NAMALWA (cell line): ENCODE data around the gene OR5K1.
A peak's percentile ranks its signal among the peaks of the same experiment; 100 is the strongest.

Source experiments
- DNase-seq: peaks from one replicate; pipeline ENCODE4 v3.0.0-alpha.2; 2015; ENCODE audit warnings: low spot score

Gene OR5K1

GRCh38 chr3:98462901-98463300 is at the start of gene OR5K1:
Gene OR5K1, plus strand, starts transcription at chr3:98463201. Its CDS starts 6,376 bp downstream, at chr3:98469577.
- DNase-seq = no peak

- no peak for DNase-seq
Observed at GRCh38 chr3:98432575-98432974, 30.4 kb upstream of the OR5K1 start.

GRCh38 chr3:98433764-98434163 is 29.2 kb upstream of the OR5K1 start:
- no peak for DNase-seq

GRCh38 chr3:98434412-98434811 is 28.6 kb upstream of the OR5K1 start:
- DNase-seq = no peak

GRCh38 chr3:98440283-98440682 is 22.7 kb upstream of the OR5K1 start:
- no peak for DNase-seq

GRCh38 chr3:98445949-98446406 is 17.0 kb upstream of the OR5K1 start:
- DNase-seq = no peak

GRCh38 chr3:98449606-98450193 is 13.3 kb upstream of the OR5K1 start:
- no peak for DNase-seq

GRCh38 chr3:98450372-98450771 is 12.6 kb upstream of the OR5K1 start:
- DNase-seq = no peak

GRCh38 chr3:98453827-98454226 is 9.2 kb upstream of the OR5K1 start:
- no peak for DNase-seq

- no peak for DNase-seq
Observed at GRCh38 chr3:98454929-98455328, 8.1 kb upstream of the OR5K1 start.

- DNase-seq = no peak
Observed at GRCh38 chr3:98457543-98457942, 5.5 kb upstream of the OR5K1 start.

GRCh38 chr3:98460220-98460619 is 2.8 kb upstream of the OR5K1 start:
- no peak for DNase-seq

- peak; percentile 25 for DNase-seq
Observed at GRCh38 chr3:98482717-98483482, 19.9 kb downstream of the OR5K1 start.

GRCh38 chr3:98483626-98484025 is 20.6 kb downstream of the OR5K1 start:
- no peak for DNase-seq

GRCh38 chr3:98497381-98497780 is 34.4 kb downstream of the OR5K1 start, which contains the start of gene OR5K2:
Gene OR5K2, plus strand, starts transcription at chr3:98497681. Its CDS starts 0 bp downstream, at chr3:98497681.
- no peak for DNase-seq

- no peak for DNase-seq
Observed at GRCh38 chr3:98500019-98500418, 37.0 kb downstream of the OR5K1 start.

- DNase-seq = no peak
Observed at GRCh38 chr3:98501270-98501669, 38.3 kb downstream of the OR5K1 start.

- no peak for DNase-seq
Observed at GRCh38 chr3:98501863-98502576, 39.0 kb downstream of the OR5K1 start.

GRCh38 chr3:98504539-98504938 is 41.5 kb downstream of the OR5K1 start:
- no peak for DNase-seq

GRCh38 chr3:98508582-98508981 is 45.6 kb downstream of the OR5K1 start:
- DNase-seq = no peak

GRCh38 chr3:98512576-98512975 is 49.6 kb downstream of the OR5K1 start:
- no peak for DNase-seq

- DNase-seq = no peak
Observed at GRCh38 chr3:98513091-98513511, 50.1 kb downstream of the OR5K1 start.

- DNase-seq = no peak
Observed at GRCh38 chr3:98513736-98514135, 50.7 kb downstream of the OR5K1 start.
